ENCODE data around the gene ING2. TPM values are rescaled to one million over a fixed set of nuclear protein-coding genes. Genes with fewer than 3 reads are reported as not detected.

The ING2 gene
- total and polyA plus RNA-seq, 2 of the 8 experiments (the other 6 are each of a cell fraction or from before 2014, with no cell fraction given): 5.1 to 16.1 TPM

DNA sequence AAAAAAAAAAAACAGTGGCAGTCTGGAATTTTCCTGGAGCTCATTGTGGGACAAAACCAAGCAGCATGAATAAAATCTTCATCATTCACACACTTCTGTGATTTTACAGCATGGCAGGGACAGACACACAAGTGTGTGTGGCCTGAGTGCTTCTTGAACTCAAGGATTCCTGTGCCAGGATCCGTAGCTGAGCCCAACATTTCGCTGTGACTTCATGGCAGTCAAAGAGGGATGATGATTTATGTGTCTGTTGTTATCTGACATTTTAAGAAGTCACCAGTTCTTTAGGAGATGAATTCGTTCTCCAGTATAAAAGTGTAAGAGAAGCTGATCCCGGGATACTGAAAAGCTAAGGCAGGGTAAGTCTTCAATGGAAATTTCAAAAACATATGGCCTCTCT lies 57.0 kb downstream of the ING2 start (continued):
- TF ChIP-seq, protein P1, sequence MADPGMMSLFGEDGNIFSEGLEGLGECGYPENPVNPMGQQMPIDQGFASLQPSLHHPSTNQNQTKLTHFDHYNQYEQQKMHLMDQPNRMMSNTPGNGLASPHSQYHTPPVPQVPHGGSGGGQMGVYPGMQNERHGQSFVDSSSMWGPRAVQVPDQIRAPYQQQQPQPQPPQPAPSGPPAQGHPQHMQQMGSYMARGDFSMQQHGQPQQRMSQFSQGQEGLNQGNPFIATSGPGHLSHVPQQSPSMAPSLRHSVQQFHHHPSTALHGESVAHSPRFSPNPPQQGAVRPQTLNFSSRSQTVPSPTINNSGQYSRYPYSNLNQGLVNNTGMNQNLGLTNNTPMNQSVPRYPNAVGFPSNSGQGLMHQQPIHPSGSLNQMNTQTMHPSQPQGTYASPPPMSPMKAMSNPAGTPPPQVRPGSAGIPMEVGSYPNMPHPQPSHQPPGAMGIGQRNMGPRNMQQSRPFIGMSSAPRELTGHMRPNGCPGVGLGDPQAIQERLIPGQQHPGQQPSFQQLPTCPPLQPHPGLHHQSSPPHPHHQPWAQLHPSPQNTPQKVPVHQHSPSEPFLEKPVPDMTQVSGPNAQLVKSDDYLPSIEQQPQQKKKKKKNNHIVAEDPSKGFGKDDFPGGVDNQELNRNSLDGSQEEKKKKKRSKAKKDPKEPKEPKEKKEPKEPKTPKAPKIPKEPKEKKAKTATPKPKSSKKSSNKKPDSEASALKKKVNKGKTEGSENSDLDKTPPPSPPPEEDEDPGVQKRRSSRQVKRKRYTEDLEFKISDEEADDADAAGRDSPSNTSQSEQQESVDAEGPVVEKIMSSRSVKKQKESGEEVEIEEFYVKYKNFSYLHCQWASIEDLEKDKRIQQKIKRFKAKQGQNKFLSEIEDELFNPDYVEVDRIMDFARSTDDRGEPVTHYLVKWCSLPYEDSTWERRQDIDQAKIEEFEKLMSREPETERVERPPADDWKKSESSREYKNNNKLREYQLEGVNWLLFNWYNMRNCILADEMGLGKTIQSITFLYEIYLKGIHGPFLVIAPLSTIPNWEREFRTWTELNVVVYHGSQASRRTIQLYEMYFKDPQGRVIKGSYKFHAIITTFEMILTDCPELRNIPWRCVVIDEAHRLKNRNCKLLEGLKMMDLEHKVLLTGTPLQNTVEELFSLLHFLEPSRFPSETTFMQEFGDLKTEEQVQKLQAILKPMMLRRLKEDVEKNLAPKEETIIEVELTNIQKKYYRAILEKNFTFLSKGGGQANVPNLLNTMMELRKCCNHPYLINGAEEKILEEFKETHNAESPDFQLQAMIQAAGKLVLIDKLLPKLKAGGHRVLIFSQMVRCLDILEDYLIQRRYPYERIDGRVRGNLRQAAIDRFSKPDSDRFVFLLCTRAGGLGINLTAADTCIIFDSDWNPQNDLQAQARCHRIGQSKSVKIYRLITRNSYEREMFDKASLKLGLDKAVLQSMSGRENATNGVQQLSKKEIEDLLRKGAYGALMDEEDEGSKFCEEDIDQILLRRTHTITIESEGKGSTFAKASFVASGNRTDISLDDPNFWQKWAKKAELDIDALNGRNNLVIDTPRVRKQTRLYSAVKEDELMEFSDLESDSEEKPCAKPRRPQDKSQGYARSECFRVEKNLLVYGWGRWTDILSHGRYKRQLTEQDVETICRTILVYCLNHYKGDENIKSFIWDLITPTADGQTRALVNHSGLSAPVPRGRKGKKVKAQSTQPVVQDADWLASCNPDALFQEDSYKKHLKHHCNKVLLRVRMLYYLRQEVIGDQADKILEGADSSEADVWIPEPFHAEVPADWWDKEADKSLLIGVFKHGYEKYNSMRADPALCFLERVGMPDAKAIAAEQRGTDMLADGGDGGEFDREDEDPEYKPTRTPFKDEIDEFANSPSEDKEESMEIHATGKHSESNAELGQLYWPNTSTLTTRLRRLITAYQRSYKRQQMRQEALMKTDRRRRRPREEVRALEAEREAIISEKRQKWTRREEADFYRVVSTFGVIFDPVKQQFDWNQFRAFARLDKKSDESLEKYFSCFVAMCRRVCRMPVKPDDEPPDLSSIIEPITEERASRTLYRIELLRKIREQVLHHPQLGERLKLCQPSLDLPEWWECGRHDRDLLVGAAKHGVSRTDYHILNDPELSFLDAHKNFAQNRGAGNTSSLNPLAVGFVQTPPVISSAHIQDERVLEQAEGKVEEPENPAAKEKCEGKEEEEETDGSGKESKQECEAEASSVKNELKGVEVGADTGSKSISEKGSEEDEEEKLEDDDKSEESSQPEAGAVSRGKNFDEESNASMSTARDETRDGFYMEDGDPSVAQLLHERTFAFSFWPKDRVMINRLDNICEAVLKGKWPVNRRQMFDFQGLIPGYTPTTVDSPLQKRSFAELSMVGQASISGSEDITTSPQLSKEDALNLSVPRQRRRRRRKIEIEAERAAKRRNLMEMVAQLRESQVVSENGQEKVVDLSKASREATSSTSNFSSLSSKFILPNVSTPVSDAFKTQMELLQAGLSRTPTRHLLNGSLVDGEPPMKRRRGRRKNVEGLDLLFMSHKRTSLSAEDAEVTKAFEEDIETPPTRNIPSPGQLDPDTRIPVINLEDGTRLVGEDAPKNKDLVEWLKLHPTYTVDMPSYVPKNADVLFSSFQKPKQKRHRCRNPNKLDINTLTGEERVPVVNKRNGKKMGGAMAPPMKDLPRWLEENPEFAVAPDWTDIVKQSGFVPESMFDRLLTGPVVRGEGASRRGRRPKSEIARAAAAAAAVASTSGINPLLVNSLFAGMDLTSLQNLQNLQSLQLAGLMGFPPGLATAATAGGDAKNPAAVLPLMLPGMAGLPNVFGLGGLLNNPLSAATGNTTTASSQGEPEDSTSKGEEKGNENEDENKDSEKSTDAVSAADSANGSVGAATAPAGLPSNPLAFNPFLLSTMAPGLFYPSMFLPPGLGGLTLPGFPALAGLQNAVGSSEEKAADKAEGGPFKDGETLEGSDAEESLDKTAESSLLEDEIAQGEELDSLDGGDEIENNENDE (IDR thresholded peaks at IDR 0.05; ENCODE audit: insufficient replicate concordance, low read length): no peak
- no peak for TF ChIP-seq CEBPB (IDR thresholded peaks at IDR 0.05; ENCODE audit: low read depth, low read length)
- no peak for TF ChIP-seq SIX5 (IDR thresholded peaks at IDR 0.05; ENCODE audit: low read depth, low read length)
- TF ChIP-seq CBX5 (IDR thresholded peaks at IDR 0.05; ENCODE audit: low read depth, low read length): no peak
- no peak for TF ChIP-seq BACH1 (IDR thresholded peaks at IDR 0.05; ENCODE audit: low read length)
- no peak for TF ChIP-seq RNF2 (IDR thresholded peaks at IDR 0.05; ENCODE audit: borderline replicate concordance, low read depth, low read length, missing control alignments, poor library complexity, severe bottlenecking)
- no peak for TF ChIP-seq KDM5A (IDR thresholded peaks at IDR 0.05; ENCODE audit: low read length)
- TF ChIP-seq FOSL1 (IDR thresholded peaks at IDR 0.05; ENCODE audit: insufficient read depth, low read depth, low read length): no peak
- TF ChIP-seq SP1 (IDR thresholded peaks at IDR 0.05; ENCODE audit: low read depth, low read length): no peak

Measured in H1 (cell line).